Gastrocnemius medialis (tissue), 4 donors: ENCODE results near the gene TMTC1. TPM values are rescaled to one million over a fixed set of nuclear protein-coding genes. Genes with fewer than 3 reads are reported as not detected.
A peak's percentile ranks its signal among the peaks of the same experiment; 100 is the strongest.

Experiments
- ATAC-seq, 2 donors: fragments of 150-250 bp; one replicate each; pipeline ENCODE4 v1.9.1; 2016
- DNase-seq, 2 donors: peaks; one replicate each; pipeline ENCODE4 v3.0.0-alpha.2; 2019
- H3K27ac ChIP-seq, 4 donors: fragments of 200-600 bp; sonication (generic); 1 replicate in 1 of 4; 2 replicates in 3 of 4; pipeline ENCODE4 v1.5.1; 2016 to 2018; ENCODE audit warnings: mild to moderate bottlenecking in 2 of 4, moderate library complexity in 1 of 4
- H3K27me3 ChIP-seq, 3 donors: fragments of 200-600 bp; sonication (generic) in 2 of 3; 1 replicate in 1 of 3; 2 replicates in 2 of 3; pipeline versions ENCODE4 v1.5.1 to v1.6.0; 2016 to 2019; ENCODE audit warnings: mild to moderate bottlenecking in 1 of 3, moderate library complexity in 1 of 3
- H3K36me3 ChIP-seq, 2 donors: fragments of 200-600 bp; sonication (generic) in 1 of 2; one replicate each; pipeline ENCODE4 v1.5.1; 2017 to 2018
- H3K4me1 ChIP-seq, 2 donors: fragments of 200-600 bp; sonication (generic) in 1 of 2; one replicate each; pipeline ENCODE4 v1.5.1; 2016 to 2017; ENCODE audit warnings: mild to moderate bottlenecking in 2 of 2
- H3K4me3 ChIP-seq, 4 donors: fragments of 200-600 bp; sonication (generic) in 3 of 4; 1 replicate in 1 of 4; 2 replicates in 3 of 4; pipeline ENCODE4 v1.5.1; 2016 to 2019; ENCODE audit warnings: mild to moderate bottlenecking in 2 of 4
- H3K9me3 ChIP-seq, 3 donors: fragments of 200-600 bp; sonication (generic) in 2 of 3; 1 replicate in 1 of 3; 2 replicates in 2 of 3; pipeline ENCODE4 v1.5.1; 2016 to 2019
- POLR2A ChIP-seq, 2 donors: fragments of 450-650 bp; IDR thresholded peaks; one replicate each; pipeline ENCODE4 v1.6.1; 2017; ENCODE audit warnings: antibody characterized with exemption in 2 of 2, mild to moderate bottlenecking in 2 of 2, moderate library complexity in 2 of 2
- in situ Hi-C, 4 donors: fragments of 200-750 bp; cut with MboI; loops; one replicate each; pipeline versions ENCODE4 v1.15.0 to v1.8.0; 2017; ENCODE audit warnings: low sequenced_read_pairs in 4 of 4
- intact Hi-C: fragments of 100-400 bp; cut with DNase I; formaldehyde crosslinking; loops from one replicate; pipeline ENCODE4 v1.15.1; 2023; ENCODE audit warnings: low total_unique reads
- total RNA-seq, 4 donors: library from RNA; depleted of rRNA; stranded (reverse); fragments of >200 nt; gene quantifications; one replicate each; pipeline versions ENCODE4 v1.1.0 to v1.2.3, GENCODE V29; 2016
- TF ChIP-seq, protein P1 (sequence below), 5 experiments: fragments of 450-650 bp in 3 of 5; fragments of 200-600 bp in 2 of 5; sonication (generic) in 2 of 5; IDR thresholded peaks in 4 of 5; conservative IDR thresholded peaks in 1 of 5; 1 replicate in 4 of 5; 2 replicates in 1 of 5; pipeline ENCODE4 v1.5.1; 2016 to 2019; ENCODE audit warnings: antibody characterized with exemption in 5 of 5, mild to moderate bottlenecking in 3 of 5, moderate library complexity in 3 of 5

TMTC1 gene
- total RNA-seq, 4 donors from 2014 or later = 38.5 to 83.5 (median 42.6) TPM

- Histone ChIP-seq H3K27me3 (no peaks in the 10 kb centered on the region), H3K4me3 (no peak overlapping the region), H3K9me3 (no peaks in the 10 kb centered on the region), H3K36me3 (peaks cover 0 to 33% of the 10 kb centered on the region in 2 donors), H3K27ac (no peak overlapping the region), H3K4me1 (peaks cover 3 to 9% of the 10 kb centered on the region in 2 donors)
- TF ChIP-seq, protein P1, sequence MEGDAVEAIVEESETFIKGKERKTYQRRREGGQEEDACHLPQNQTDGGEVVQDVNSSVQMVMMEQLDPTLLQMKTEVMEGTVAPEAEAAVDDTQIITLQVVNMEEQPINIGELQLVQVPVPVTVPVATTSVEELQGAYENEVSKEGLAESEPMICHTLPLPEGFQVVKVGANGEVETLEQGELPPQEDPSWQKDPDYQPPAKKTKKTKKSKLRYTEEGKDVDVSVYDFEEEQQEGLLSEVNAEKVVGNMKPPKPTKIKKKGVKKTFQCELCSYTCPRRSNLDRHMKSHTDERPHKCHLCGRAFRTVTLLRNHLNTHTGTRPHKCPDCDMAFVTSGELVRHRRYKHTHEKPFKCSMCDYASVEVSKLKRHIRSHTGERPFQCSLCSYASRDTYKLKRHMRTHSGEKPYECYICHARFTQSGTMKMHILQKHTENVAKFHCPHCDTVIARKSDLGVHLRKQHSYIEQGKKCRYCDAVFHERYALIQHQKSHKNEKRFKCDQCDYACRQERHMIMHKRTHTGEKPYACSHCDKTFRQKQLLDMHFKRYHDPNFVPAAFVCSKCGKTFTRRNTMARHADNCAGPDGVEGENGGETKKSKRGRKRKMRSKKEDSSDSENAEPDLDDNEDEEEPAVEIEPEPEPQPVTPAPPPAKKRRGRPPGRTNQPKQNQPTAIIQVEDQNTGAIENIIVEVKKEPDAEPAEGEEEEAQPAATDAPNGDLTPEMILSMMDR (IDR thresholded peaks at IDR 0.05 in 4 of 5, conservative IDR thresholded peaks at IDR 0.05 in 1 of 5) = no peak
- no peak for TF ChIP-seq POLR2A (IDR thresholded peaks at IDR 0.05)
- intact Hi-C loops = no loop called here
- ATAC-seq = no peak
- no peak for DNase-seq
- in situ Hi-C loops = no loop called here
These were observed 26.9 kb downstream of the TMTC1 start for GRCh38 chr12:29756741-29757390.

DNA sequence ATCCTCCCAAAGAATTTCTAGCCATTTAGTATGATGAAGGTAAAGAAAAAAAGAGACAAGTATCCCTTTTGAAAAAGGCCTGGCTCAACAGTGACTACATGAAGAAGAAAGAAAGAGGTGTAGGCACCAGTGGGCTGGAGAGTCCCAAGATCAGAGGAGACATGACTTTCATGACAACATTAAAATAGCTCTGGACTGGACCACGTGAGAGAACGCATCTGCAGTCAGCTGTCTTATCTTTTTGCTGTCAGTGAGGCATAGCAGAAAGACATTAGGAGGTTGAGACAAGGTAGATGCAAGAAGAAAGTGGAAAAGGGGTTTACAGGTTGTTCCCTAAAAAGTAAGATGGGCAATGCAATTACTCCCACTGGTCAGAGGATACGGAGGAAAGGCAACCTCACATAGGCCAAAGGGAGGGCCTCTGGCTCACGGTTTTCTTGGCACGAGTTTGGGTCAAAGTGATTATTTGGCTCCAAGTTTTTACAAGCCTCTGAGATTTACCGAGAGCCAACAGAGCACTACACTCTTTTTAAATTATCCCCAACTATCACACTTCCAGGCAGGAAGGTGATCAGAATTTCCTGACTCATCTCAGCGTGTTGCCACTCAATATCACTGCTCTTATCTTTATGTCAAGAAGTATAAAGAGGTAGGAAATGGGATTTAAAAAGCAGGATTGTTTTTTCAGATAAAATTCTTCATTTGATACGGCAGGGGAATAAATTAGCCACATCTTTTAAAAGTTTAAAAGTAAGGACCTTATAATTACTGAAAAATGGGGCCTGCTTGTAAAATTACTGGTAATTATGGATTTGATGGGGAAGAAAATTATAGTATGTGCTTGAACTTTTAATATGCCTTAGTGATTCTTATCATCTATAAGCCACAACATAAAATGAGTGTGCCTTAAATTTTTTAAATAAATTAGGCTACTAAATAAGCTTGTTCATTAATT is 29.2 kb downstream of the TMTC1 start:
- ATAC-seq = peak in 1 of 2 donors; percentile 36
- Histone ChIP-seq H3K9me3 (no peaks in the 10 kb centered on the region), H3K4me1 (peaks cover 3 to 9% of the 10 kb centered on the region in 2 donors), H3K4me3 (no peak overlapping the region), H3K27ac (peak overlapping the region; percentile 8 to 46 (median 14)), H3K36me3 (peaks cover 0 to 52% of the 10 kb centered on the region in 2 donors), H3K27me3 (no peaks in the 10 kb centered on the region)
- TF ChIP-seq, protein P1 (IDR thresholded peaks at IDR 0.05 in 4 of 5, conservative IDR thresholded peaks at IDR 0.05 in 1 of 5) = no peak
- TF ChIP-seq POLR2A (IDR thresholded peaks at IDR 0.05) = no peak
- in situ Hi-C loops (no loop called here), intact Hi-C loops (no loop called here)
- no peak for DNase-seq

DNA sequence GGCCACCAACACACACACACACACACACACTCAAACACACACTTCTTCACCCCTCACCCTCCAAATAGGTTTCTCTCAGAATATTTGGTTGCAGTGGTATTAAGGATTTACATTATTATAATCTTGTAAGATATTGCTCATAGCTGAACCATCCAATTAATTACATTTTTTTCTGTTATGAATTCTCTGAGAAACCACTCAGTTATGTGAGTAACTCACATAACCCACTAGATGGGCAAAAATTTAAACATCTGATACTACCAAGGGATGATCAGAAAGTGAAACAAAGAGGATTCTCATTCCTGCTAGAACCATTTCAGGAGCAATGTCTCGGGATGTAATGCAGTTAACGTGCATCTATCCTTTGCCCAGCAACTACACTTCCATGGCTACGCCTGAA is 31.6 kb downstream of the TMTC1 start:
- H3K27ac ChIP-seq = no peak overlapping the region
- ATAC-seq (no peak), DNase-seq (no peak)
- no peaks in the 10 kb centered on the region for H3K9me3 ChIP-seq
- in situ Hi-C loops = no loop called here
- H3K4me3 ChIP-seq = no peak overlapping the region
- no peaks in the 10 kb centered on the region for H3K27me3 ChIP-seq
- intact Hi-C loops = no loop called here
- no peak for TF ChIP-seq POLR2A (IDR thresholded peaks at IDR 0.05)
- TF ChIP-seq, protein P1 (IDR thresholded peaks at IDR 0.05 in 4 of 5, conservative IDR thresholded peaks at IDR 0.05 in 1 of 5) = no peak
- H3K36me3 ChIP-seq = peaks cover 0 to 51% of the 10 kb centered on the region in 2 donors
- H3K4me1 ChIP-seq = peaks cover 3 to 9% of the 10 kb centered on the region in 2 donors

GRCh38 chr12:29751676-29752075 is 32.1 kb downstream of the TMTC1 start:
- DNase-seq = no peak
- H3K4me3 ChIP-seq = no peak overlapping the region
- H3K27me3 ChIP-seq = no peaks in the 10 kb centered on the region
- intact Hi-C loops = no loop called here
- peaks cover 0 to 51% of the 10 kb centered on the region in 2 donors for H3K36me3 ChIP-seq
- no peak overlapping the region for H3K27ac ChIP-seq
- in situ Hi-C loops = no loop called here
- peaks cover 3 to 9% of the 10 kb centered on the region in 2 donors for H3K4me1 ChIP-seq
- H3K9me3 ChIP-seq = no peaks in the 10 kb centered on the region
- ATAC-seq = no peak
- TF ChIP-seq POLR2A (IDR thresholded peaks at IDR 0.05) = no peak
- TF ChIP-seq, protein P1 (IDR thresholded peaks at IDR 0.05 in 4 of 5, conservative IDR thresholded peaks at IDR 0.05 in 1 of 5) = no peak
